ENCODE measurements around the gene CADPS.

DNA sequence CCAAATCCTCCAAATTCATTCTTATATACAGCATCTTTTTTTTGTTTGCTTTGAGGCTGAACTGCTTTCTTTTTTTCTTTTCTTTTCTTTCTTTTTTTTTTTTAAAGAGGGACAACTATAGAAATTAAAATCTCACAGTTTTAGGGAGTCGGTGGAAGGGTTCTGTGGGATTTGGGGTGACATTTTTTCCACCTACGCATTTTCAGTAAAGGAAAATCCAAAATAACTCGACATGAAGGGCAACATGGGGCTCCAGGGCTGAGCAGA is 498.8 kb downstream of the CADPS start:
- TF ChIP-seq GATA2 (IDR thresholded peaks at IDR 0.05; ENCODE audit: low read depth, low read length) (no peak), GATA3 (IDR thresholded peaks at IDR 0.05; ENCODE audit: low read depth, low read length) (no peak)

All from SH-SY5Y (cell line).